DMS153 treated with DMSO at 0.1 percent for 48 hours (cell line): ENCODE measurements around the gene PDLIM4.

ENCODE experiments used
- DNase-seq: peaks from one replicate; lab custom pipeline; 2025; ENCODE audit not compliant: unreplicated experiment; lab: John Stamatoyannopoulos, UW

Gene PDLIM4

DNA sequence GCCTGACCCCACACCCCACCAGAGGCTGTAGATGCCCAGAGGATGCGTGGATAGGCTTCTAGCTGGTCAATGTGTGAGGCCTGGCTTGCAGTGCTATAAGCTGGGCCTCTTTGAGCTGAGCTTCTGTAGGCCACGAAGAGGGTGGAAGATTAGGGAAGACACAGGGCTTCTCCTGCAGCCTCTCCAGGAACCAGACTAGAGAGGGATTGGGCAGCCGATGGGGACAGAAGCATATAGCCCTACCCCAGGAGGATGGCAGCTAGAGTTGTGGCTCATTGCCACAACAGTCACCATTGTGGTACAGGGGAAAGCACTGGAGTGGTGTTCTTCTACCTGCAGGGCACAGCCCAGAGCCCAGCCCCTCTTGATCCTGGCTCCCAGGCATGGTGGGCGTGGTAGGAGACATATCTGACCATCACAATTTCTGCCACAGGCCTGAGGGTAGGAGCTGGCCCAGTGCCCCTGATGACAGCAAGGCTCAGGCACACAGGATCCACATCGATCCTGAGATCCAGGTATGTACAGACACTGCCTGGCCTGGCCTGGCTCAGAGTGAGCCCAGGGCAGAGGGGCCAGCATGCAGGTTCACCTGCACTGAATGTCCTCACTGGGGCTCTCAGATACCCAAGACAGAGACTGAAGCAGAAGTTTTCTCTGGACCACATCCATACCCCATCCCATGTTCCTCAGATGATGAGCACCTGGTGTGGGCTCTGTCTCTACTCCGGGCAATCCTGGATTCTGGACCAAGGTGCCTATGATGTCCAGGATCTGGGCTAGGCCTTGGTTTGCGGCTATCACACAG, 8.7 kb downstream of the PDLIM4 start:
- no peak for DNase-seq

DNA sequence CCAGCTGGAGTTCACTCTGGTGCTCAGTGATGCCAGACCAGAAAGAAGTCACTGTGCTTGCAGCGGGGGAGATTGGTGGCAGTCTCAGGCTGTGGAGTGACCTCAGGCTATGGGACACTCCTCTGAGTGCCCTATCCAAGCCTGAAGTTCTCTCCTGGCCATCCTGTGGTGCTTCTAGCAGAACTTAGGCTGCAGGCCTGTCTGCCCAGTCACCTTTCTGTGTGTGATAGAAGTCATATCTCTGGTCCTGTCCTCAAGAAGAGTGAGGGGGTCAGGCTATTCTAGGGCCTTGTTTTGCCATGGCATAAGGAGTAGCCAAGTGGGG, 9.3 kb downstream of the PDLIM4 start:
- DNase-seq: no peak

DNA sequence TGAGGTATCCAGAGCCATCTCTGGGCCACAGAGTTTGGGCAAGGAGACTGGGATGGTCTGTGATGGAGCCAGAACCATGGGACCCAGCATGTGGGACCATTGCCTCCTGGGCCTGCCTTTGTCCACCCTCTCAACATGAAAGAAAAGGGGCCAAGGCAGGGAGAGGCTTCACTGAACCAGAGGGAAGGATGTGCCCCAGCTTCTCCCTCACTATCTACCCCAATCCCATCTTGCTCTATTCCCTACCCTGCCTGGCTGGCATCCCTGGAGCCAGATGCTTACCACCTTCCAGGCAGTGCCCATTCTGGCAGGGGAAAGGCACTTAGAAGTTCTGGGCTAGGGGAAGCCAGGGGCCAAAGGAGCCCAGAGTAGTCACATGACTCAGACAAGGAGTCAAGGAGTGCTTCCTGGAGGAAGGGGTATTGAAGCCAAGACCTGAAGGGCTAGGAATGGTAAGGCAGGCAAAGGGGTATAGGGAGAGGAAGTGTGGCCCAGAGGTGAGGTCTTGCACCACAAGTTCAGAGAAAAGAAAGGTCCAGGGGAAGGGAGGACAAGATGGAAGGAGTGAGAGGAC, 9.8 kb downstream of the PDLIM4 start:
- no peak for DNase-seq

DNA sequence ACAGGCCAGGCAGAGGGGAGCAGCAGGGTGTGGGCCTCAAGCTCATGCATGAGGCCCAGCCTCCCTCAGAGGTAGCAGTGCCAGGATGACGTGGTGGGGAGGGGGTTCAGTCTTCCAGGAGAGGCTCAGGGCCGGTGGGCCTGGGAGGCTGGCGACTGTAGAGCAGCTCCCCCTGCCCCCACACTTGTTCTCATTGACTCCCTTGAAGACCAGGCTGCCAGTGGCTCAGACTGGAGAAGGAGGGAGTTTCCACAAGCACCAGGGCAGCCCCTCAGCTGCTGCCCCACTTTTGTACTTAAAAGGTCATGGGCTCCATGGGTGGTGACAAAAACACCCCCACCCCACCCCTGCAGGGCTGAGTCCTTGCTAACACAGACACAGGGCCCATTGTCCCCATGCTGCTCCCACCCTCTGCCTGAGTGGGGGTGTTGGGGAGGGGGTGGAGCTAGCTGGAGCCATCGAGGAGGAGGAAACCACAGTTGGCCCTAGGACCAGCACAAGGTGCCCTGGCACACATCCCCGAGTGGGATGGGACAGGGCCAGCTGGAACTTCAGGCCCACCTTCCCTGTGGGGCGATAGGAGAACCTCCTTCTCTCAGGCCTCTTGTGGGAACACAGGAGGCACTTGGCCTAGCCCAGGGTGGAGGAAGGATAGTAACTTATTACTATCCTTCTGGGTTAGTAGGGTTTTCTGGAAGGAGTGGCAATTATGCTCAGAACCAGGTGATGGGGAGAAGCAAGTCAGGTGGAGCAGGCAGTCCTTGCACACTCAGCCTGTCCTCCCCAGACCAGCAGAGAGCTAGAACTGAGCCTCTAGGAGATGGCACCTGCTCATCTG, 10.7 kb downstream of the PDLIM4 start:
- DNase-seq: no peak

DNA sequence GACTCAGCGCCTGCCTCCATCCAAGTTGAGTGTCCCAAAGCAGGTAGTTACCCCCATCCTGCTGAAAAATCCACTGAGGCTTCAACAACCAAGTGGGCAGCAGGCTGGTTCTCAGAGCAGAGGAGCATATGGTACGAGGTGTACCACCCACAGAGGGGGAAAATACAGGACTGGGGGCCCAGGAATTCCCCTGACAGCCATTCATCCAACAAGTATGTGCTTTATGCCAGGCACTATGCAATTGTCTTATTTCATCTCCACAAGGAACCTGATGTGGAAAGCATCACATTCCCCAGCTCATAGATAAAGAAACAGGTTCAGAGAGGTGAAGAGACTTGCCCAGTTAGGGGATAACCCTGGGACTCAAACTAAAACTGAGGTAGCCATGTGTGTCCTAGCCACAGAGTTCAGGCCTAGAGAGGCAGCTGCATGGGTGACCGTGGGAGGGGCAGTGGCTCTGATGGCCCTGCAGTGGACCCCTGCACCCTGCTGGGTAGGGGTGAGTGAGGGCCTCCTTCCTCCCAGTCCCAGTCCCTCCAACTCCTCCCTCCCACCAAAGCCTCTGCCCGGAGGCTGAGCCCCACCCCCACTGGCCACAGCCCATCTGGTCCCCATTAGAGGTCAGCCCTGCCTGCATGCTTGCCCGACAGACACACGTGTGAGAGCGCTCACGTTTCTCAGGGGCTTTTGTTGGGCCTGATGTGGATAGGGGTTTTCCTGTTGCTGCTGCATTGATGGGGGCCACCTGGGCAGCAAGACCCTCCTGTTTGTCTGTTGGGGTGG, 11.5 kb downstream of the PDLIM4 start:
- DNase-seq: no peak

DNA sequence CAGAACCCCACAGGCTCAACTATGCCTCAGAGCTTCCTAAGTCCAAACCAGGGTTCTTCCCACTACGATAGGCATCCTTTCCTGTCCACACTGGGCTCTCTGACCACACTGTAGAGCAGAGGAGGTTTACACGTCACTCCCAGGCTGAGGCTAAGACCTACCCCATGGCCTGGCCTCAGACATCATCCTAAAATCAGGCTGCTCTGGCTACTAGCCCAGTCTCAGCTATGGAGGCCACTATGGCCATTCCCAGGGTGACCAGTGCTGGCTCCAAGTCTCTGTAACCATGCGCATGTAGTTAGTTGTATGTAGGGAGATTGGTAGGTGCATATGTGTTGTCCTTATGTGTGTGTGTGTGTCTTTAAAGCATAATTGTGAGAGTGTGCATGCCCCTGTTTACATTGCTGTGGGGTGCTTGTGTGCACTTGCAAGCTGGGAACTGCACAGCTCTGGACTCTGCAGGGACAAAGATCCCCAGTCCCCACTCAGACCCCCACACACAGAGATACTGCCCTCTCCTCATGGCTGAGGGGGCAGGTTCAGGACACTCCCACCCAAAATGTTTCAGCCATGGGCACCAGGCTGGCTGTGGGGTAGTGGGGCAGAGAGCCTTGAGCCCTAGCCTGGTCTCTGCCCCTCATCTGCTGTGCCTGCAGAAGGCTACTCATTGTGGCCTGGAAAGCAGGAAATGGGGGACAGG, 12.3 kb downstream of the PDLIM4 start:
- no peak for DNase-seq

DNA sequence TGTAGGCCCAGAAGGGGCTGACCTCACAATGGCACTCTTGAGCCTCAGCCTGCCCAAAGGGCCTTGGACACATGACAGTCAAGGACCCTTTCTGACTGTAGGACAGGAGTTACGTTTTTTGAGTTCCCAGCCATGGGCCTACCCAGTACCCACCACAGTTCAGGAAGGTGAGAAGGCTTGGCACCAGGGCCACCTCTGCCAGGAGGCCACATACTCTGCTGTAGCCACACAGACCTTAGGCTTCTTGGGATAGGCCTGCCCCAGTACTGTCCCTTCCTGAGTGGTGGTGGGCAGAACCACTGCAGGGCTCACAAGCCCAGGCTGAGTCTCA, 12.8 kb downstream of the PDLIM4 start:
- no peak for DNase-seq

DNA sequence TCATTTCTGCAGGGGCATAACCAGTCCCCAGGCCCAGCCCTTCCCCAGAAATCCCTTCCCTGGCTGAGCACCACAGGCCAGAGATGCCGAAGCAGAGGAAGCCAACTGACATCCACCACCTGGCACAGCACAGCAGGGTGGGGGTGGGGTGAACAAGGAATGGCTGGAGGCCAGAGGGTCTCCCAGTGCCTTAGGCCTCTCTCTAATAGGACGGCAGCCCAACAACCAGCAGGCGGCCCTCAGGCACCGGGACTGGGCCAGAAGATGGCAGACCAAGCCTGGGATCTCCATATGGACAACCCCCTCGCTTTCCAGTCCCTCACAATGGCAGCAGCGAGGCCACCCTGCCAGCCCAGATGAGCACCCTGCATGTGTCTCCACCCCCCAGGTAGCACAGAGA, 13.2 kb downstream of the PDLIM4 start:
- DNase-seq: no peak

DNA sequence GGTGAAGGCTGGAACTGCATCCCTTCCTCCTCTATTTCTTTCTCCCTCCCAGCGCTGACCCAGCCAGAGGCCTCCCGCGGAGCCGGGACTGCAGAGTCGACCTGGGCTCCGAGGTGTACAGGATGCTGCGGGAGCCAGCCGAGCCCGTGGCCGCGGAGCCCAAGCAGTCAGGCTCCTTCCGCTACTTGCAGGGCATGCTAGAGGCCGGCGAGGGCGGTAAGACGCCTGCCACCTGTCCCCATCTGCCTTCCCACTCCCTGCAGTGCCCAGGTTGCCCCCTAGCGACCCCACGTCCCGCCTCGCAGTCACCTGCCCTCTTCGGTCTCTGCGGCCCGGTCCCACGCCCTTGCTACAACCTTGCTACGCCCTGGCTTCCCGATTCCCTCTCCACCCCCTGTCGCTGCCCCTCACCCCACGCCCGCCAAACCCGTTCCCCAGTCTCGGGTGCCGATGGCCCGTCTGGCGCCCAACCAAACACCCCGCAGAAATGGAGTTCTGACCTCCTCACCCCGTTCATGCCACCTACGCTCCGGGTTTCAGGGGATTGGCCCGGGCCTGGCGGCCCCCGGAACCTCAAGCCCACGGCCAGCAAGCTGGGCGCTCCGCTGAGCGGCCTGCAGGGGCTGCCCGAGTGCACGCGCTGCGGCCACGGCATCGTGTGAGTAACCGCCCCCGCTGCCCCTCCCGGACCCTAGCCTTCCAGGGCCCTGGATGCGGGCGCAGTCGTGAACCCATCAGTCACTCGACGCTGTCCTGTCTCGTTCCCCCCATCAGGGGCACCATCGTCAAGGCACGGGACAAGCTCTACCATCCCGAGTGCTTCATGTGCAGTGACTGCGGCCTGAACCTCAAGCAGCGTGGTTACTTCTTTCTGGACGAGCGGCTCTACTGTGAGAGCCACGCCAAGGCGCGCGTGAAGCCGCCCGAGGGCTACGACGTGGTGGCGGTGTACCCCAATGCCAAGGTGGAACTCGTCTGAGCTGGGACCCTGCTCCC, 14.1 kb downstream of the PDLIM4 start:
- no peak for DNase-seq

DNA sequence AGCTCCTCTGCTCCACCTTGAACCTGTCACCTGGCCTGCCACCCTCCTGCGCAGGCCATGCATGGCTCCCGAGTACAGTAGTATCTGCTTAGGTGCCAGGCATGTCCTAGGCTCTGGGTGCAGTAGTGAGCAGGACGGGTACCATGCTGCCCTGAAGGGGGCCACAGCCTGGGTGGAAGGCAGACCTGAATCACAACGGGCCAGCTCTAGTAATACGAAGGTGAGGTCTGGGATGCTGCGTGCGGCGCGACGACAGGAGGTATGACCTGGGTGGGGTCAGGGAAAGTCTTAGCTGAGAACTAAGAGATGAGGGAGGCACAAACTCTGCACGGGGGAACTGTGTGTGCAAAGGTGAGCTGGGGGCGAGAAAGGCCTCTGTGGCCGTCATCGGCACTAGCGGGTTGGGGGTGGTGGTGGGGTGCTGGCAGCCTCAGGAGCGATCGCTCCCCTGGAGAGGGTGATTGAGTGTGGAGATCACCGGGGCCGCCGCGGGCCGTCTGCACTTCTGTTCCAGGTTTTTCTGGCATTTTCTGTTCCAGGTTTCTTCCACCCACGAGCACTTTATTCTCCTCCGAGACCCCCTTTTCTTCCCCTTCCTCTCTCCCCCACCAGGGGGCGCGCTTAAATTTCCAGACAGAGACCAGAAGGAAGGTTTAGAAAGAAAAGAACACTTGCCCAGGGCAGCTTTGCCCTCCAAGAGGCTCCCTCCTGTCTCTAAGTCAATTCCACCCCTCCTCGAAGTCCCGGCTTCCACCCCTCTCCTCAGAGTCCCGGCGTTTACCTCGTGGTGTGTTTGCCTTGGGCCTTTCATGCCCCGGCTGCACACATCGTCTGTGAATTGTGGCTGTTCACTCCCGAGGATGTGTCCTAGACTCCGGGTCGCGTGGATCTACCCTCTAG, 15.1 kb downstream of the PDLIM4 start:
- DNase-seq: no peak

DNA sequence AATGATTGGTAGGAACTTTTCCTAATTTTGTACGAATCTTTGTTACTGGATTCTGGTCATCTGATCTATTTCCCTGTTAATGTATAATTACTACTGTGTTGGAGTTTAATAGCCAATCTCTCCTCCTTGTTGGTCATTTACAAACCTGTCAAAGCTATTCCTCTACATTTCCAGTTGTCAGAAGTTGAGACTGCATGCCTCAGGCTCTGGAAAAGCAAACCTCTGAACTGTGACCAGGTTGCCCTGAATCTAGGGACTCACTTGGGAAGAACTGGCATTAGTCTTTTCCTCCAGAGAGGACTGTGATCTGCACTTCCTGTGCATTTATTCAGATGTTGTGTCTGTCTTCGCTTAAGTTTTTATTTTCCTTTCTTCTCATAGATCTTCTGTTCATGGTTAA, 16.1 kb downstream of the PDLIM4 start:
- no peak for DNase-seq

DNA sequence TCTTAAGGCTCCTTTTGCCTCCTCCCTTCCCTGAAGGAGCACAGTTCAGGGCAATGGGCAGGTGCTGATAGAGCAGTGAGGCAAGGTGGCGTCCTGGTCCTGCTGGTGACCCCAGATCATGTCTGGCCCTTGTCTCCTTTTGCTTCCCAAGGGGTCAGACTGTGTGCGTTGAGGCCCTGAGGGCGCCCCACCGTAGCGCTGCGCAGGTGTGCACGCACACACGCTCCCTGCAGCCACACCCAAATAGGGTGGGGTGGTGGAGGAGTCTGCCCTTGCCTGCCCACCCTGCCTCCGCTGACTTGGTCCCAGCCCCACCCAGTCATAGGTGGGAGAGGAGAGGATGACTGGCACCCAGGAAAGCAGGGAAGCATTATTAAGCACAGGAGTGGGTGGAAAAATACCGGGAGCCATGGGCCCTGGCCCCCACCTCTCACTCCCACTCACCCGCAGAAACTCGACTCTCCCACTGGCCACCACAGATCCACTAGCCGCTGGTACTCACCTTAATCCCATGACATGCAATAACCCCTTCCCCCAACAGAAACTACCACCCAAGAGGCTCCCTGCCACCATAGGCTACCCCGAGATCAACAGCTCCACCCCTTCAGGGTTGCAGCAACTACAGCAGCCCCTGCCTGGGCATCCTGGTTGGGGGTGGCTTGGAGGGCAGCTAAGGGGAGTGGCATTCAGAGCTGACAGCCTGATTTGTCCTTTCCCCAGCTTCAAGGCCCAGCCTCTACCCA, 16.7 kb downstream of the PDLIM4 start:
- no peak for DNase-seq

DNA sequence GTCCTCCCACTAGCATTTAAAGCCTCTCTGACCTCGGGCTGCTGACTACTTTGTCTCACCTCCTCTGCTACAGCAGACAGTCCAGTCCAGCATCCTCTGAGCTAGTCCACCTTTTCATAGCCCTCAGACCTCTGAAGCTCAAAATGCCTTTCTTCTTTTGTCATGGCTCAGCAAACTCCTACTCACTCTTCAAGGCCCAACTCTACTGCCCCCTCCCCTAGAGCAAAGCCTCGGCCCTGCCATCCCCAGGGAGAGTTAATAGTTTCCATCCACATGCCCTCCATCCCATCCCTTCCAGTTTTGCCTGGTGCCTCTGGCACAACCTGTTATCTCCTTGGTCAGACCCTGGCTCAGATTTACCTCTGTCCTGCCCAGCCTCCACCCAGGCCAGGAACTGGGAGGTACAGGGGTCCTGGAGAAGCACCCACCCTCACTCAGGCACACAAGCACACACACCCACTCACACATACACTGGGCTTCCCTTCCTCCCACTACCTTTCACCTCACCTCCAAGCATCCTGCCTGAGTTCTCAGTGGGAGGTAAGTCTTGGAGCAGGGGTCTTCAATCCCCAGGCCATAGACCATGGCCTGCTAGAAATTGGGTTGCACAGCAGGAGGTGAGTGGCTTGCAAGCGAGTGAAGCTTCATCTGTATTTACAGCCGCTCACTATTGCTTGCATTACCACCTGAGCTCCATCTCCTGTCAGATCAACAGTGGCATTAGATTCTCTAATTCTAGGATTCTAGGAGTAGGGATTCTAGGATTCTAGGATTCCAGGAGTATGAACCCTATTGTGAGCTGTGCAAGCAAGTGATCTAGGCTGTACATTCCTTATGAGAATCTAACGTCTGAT, 18.1 kb downstream of the PDLIM4 start:
- DNase-seq: no peak

DNA sequence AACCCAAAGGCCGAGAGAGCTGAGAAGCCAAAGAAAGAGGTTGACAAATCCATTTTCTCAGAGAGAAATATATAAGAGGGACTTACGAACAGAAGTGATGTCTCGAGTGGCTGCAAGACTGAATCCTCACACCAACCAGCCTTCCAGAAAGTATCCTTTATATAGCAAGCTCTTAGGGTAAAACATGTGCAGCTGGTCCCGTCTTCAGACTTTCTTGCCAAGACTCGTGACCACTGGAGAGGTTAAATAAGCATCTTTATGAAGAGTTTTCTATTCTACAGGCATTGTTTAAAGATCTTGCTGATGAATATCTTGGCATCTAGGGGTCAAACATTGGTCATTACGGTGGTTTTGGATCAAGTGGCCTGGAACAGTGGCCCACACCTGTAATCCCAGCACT, 19.8 kb downstream of the PDLIM4 start:
- DNase-seq: no peak

DNA sequence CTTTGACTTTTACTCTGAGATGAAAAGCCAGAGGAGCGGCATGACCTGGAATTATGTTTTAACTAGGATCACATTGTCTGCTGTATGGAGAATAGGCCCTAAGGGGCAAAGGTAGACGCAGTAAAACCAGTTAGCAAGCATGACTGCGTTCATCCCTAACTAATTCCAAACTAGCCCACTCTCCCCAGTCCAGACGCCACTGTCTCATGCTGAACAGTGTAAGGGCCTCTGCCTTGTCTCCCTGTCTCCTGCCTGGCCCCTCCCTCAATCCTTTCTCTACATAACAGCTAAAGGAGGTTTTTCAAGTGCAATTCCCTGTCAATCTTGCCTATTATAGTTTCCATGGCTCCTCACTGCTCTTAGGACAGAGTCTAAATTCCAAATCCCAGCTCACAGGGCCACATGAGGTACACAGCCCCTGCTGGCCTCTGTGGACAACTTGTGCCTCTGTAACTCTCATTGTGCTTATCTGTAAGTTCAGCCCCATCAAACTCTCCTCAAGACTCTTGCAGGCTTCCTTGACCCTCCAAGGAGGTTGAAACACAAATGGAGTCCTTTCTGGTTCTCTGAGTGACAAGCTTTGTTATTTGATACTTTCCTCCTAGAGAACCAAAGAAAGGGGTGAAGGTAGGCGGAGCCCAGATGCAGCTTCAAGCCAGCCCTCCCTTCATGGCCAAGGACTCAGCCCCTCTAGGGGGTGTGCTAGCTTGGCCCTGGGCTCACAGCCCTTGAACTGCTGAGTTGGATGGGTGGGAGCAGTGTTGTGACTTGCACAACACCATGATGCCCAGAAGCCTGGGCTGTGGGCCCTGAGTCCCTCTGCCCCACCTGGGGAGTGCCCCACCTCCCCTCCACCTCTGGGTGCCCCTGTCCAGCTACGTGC, 20.7 kb downstream of the PDLIM4 start:
- DNase-seq: no peak

DNA sequence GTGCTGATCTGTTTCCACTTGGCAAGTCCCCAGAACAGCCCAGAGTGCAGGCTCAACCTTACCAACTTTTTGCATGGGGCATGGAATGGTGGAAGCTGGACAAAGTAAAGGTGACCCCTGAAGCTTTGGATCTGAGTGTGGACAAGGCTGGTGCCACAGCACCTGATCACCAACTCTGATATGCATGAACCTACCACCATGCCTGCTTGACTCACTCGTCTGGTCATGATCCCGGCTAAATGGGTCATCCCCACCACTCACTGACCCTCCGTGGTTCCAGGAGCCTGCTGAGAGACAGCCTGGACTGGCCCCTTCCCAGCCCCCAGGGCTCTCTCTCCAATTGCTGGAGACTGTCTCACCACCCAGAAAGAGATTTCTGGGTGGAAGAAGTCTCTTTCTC, 22.3 kb downstream of the PDLIM4 start:
- no peak for DNase-seq
